Breast epithelium (tissue), 3 donors: ENCODE results near the gene AZGP1.

Experiments
- CTCF ChIP-seq, 3 donors: fragments of 450-650 bp; IDR thresholded peaks; one replicate each; pipeline ENCODE4 v1.5.1; 2016 to 2017; ENCODE audit warnings: antibody characterized with exemption in 3 of 3, mild to moderate bottlenecking in 3 of 3, moderate library complexity in 3 of 3
- POLR2AphosphoS5 ChIP-seq, 3 donors: sonication (generic); formaldehyde crosslinking; IDR thresholded peaks; one replicate each; pipeline ENCODE4 v1.6.1; 2017; ENCODE audit warnings: antibody characterized with exemption in 3 of 3

GRCh38 chr7:99953649-99954048, 22.2 kb downstream of the AZGP1 start:
- no peak for TF ChIP-seq CTCF (IDR thresholded peaks at IDR 0.05)
- TF ChIP-seq POLR2AphosphoS5 (IDR thresholded peaks at IDR 0.05), result peak; percentile 55 to 83 (median 61)
